ENCODE results near the gene TRIM43. TPM values are rescaled to one million over a fixed set of nuclear protein-coding genes. Genes with fewer than 3 reads are reported as not detected.

TRIM43 gene
- total and polyA plus RNA-seq, 2 experiments from 2014 or later = not detected

Other genes with a start within 250 kb of the TRIM43 start
- gene FAHD2A, start 189.3 kb upstream of the TRIM43 start, total RNA-seq = 57.7 and 64.9 TPM in 2 replicates
- 66.1 and 66.5 TPM in 2 replicates for gene FAHD2A, start 189.3 kb upstream of the TRIM43 start, polyA plus RNA-seq
- gene TRIM43B, start 107.2 kb upstream of the TRIM43 start, total RNA-seq = not detected in 2 replicates
- gene TRIM43B, start 107.2 kb upstream of the TRIM43 start, polyA plus RNA-seq = not detected in 2 replicates

All from cardiac muscle cell (in vitro differentiated cells and primary cell).